A673 (cell line): ENCODE measurements around the gene LAMB3. TPM values are rescaled to one million over a fixed set of nuclear protein-coding genes. Genes with fewer than 3 reads are reported as not detected.

Experiments used
- BruUV-seq: library from RNA; stranded (reverse); fragments of 400-500 nt; replicated peaks from 2 replicates; lab custom pipeline; 2021; lab: Mats Ljungman, UMichigan
- CTCF ChIA-PET: fragments of 300-600 bp; sonication (Branson Sonifier 250); formaldehyde crosslinking; loops from one replicate; lab custom pipeline; 2022; ENCODE audit warnings: antibody characterized with exemption; lab: Charles Lee
- POLR2A ChIA-PET: fragments of 300-600 bp; sonication (Branson Sonifier 250); formaldehyde crosslinking; loops from one replicate; lab custom pipeline; 2022; ENCODE audit warnings: antibody characterized with exemption; ENCODE audit not compliant: low non-redundant PET; lab: Charles Lee
- DNase-seq: peaks from one replicate; pipeline ENCODE4 v3.0.0-alpha.2; 2015; ENCODE audit warnings: low spot score
- H3K27ac ChIP-seq: fragments of 200-600 bp; sonication (generic); 2 replicates; pipeline ENCODE4 v1.5.1; 2016; ENCODE audit warnings: mixed run types, low read depth, mild to moderate bottlenecking, mixed read lengths, antibody characterized with exemption, low read length; ENCODE audit not compliant: poor library complexity, severe bottlenecking
- H3K27me3 ChIP-seq: fragments of 200-600 bp; sonication (generic); replicated peaks from 2 replicates; pipeline ENCODE4 v1.6.1; 2017; ENCODE audit warnings: mixed run types, low read depth, mild to moderate bottlenecking, mixed read lengths, antibody characterized with exemption, low read length; ENCODE audit not compliant: insufficient read depth, poor library complexity
- H3K36me3 ChIP-seq: fragments of 200-600 bp; sonication (generic); 2 replicates; pipeline ENCODE4 v1.6.1; 2016; ENCODE audit warnings: mixed run types, mild to moderate bottlenecking, mixed read lengths, antibody characterized with exemption, low read length; ENCODE audit not compliant: insufficient read depth, poor library complexity, severe bottlenecking
- H3K4me1 ChIP-seq: fragments of 200-600 bp; sonication (generic); 2 replicates; pipeline ENCODE4 v1.6.1; 2017; ENCODE audit warnings: mixed run types, mild to moderate bottlenecking, mixed read lengths, antibody characterized with exemption, low read length; ENCODE audit not compliant: insufficient read depth, poor library complexity, severe bottlenecking
- H3K4me3 ChIP-seq: fragments of 200-600 bp; sonication (generic); 2 replicates; pipeline ENCODE4 v1.5.1; 2016; ENCODE audit warnings: low read depth, mixed run types, mild to moderate bottlenecking, mixed read lengths, low read length; ENCODE audit not compliant: poor library complexity, severe bottlenecking
- H3K9me3 ChIP-seq: fragments of 200-600 bp; sonication (generic); 2 replicates; pipeline ENCODE4 v1.6.1; 2016; ENCODE audit warnings: mixed run types, low read depth, mild to moderate bottlenecking, mixed read lengths, antibody characterized with exemption, low read length; ENCODE audit not compliant: poor library complexity, severe bottlenecking
- CTCF ChIP-seq: fragments of 300-800, 200-600 bp; sonication (generic); conservative IDR thresholded peaks from 2 replicates; pipeline ENCODE4 v1.5.1; 2017; ENCODE audit warnings: low read depth, mild to moderate bottlenecking, antibody characterized with exemption, low read length, moderate library complexity, mixed read lengths
- EZH2 ChIP-seq: fragments of 200-600 bp; sonication (generic); IDR thresholded peaks from 2 replicates; pipeline ENCODE4 v1.6.1; 2017; ENCODE audit warnings: borderline replicate concordance, low read depth, mild to moderate bottlenecking, mixed read lengths, antibody characterized with exemption, low read length; ENCODE audit not compliant: poor library complexity, severe bottlenecking
- intact Hi-C: fragments of 100-400 bp; cut with micrococcal nuclease; formaldehyde crosslinking; loops from one replicate; pipeline ENCODE4 v1.10.0; 2022; ENCODE audit not compliant: unreplicated experiment
- total RNA-seq: library from RNA; stranded (reverse); gene quantifications from 2 replicates; pipeline ENCODE4 v1.2.3, GENCODE V29; 2021

The LAMB3 gene
- total RNA-seq, 1 experiment from 2014 or later, result 12.7 TPM

- intact Hi-C loops, result no loop called here
- Histone ChIP-seq H3K4me3 (no peak overlapping the region), H3K4me1 (peaks cover 23% of the 10 kb centered on the region), H3K27me3 (no peaks in the 10 kb centered on the region), H3K27ac (no peak overlapping the region), H3K9me3 (no peaks in the 10 kb centered on the region), H3K36me3 (peaks cover 11% of the 10 kb centered on the region)
- CTCF ChIA-PET, result interaction anchor here (1.1 kb wide), 1 partner anchor 18 kb away, joined by 3 read pairs; no protein-coding TSS in a partner anchor
- no TSS peak for BruUV-seq
- no peak for DNase-seq
- TF ChIP-seq CTCF, result no peak
- TF ChIP-seq EZH2, result no peak
- POLR2A ChIA-PET, result no interaction called here
These were observed 64.4 kb downstream of the LAMB3 start for GRCh38 chr1:209587789-209588188.

- H3K4me3 ChIP-seq, result peak overlapping the region; percentile 64
- H3K4me1 ChIP-seq, result peaks cover 23% of the 10 kb centered on the region
- DNase-seq, result no peak
- no peaks in the 10 kb centered on the region for H3K9me3 ChIP-seq
- ChIA-PET CTCF (interaction anchor here (1.1 kb wide), 1 partner anchor 10 kb away, joined by 3 read pairs; no protein-coding TSS in a partner anchor), POLR2A (no interaction called here)
- intact Hi-C loops, result no loop called here
- peak overlapping the region; percentile 7 for H3K27ac ChIP-seq
- no TSS peak for BruUV-seq
- TF ChIP-seq CTCF, result no peak
- no peak for TF ChIP-seq EZH2
- H3K36me3 ChIP-seq, result peaks cover 4% of the 10 kb centered on the region
- no peaks in the 10 kb centered on the region for H3K27me3 ChIP-seq
These were observed 65.9 kb downstream of the LAMB3 start for GRCh38 chr1:209586221-209586740.

- CTCF ChIA-PET, result interaction anchor here (0.7 to 1.4 kb wide), 3 partner anchors 9 to 42 kb away, joined by 3 read pairs; no protein-coding TSS in a partner anchor
- peak overlapping the region; percentile 7 for H3K27ac ChIP-seq
- H3K4me3 ChIP-seq, result peak overlapping the region; percentile 64
- no peaks in the 10 kb centered on the region for H3K9me3 ChIP-seq
- POLR2A ChIA-PET, result no interaction called here
- H3K36me3 ChIP-seq, result no peaks in the 10 kb centered on the region
- intact Hi-C loops, result no loop called here
- BruUV-seq, result no TSS peak
- H3K4me1 ChIP-seq, result peaks cover 28% of the 10 kb centered on the region
- H3K27me3 ChIP-seq, result no peaks in the 10 kb centered on the region
- TF ChIP-seq EZH2 (no peak), CTCF (peak; percentile 36; the same call in 1 of the 2 replicates)
- peak; percentile 78 for DNase-seq
These were observed 66.6 kb downstream of the LAMB3 start for GRCh38 chr1:209585672-209586071.
